Mesothelial cell of epicardium (in vitro differentiated cells): Measurements from ENCODE around the gene TMEM229A. TPM values are rescaled to one million over a fixed set of nuclear protein-coding genes. Genes with fewer than 3 reads are reported as not detected.
"Not testable (repeated sequence)": the region's sequence is repeated elsewhere in the genome, so short reads cannot be mapped to it uniquely, and the experiment has no call there.

Experiments used
- DNase-seq, 2 experiments: peaks; one replicate each; pipeline ENCODE4 v3.0.0; 2021; ENCODE audit warnings: low spot score in 2 of 2; ENCODE audit not compliant: unreplicated experiment in 2 of 2
- H3K27ac Mint-ChIP-seq: 2 replicates; pipeline ENCODE4 v1.8.0; 2021; ENCODE audit warnings: mixed read lengths
- H3K27me3 Mint-ChIP-seq: 2 replicates; pipeline ENCODE4 v1.8.0; 2021; ENCODE audit warnings: low read depth, mixed read lengths
- H3K36me3 Mint-ChIP-seq: 2 replicates; pipeline ENCODE4 v1.8.0; 2021; ENCODE audit warnings: mixed read lengths
- H3K4me1 Mint-ChIP-seq: 2 replicates; pipeline ENCODE4 v1.8.0; 2021; ENCODE audit warnings: mixed read lengths
- H3K4me3 Mint-ChIP-seq: 2 replicates; pipeline ENCODE4 v1.8.0; 2021; ENCODE audit warnings: mild to moderate bottlenecking, moderate library complexity, mixed read lengths
- H3K9me3 Mint-ChIP-seq: 2 replicates; pipeline ENCODE4 v1.8.0; 2021; ENCODE audit warnings: mixed read lengths
- total RNA-seq: library from RNA; stranded (reverse); gene quantifications from 3 replicates; pipeline ENCODE4 v1.2.1, GENCODE V29; 2021
- TF ChIP-seq, protein P1 (sequence below): fragments of 200-600 bp; sonication (generic); IDR thresholded peaks from one replicate; pipeline ENCODE4 v1.5.0; 2021; ENCODE audit warnings: antibody characterized with exemption; ENCODE audit not compliant: unreplicated experiment

Gene TMEM229A
- total RNA-seq, 1 donor from 2014 or later, result 0.69 TPM

DNA sequence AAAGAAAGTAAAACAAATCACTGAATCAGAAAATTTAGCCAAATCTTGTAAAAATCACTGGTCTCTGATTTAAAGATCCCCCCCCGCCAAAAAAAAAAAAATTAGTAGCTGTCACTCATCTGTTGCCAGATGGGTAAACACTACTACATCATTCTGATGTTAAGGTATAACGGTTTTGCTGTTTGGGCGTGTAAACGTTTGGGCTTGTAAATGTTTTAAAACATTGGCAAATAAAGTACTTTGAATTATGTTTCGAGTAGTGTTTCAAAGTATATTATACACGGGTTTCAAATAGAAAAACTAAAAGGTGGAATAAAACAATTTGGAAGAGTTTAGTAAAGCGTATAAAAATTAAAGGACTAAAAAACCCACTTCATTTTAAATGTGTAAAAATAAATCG, 1.5 kb downstream of the TMEM229A start:
- DNase-seq, result no peak
- Mint-ChIP-seq H3K9me3 (no peaks in the 10 kb centered on the region), H3K4me3 (peak overlapping the region; percentile 80), H3K4me1 (peaks cover 15% of the 10 kb centered on the region), H3K36me3 (no peaks in the 10 kb centered on the region), H3K27ac (no peak overlapping the region), H3K27me3 (peaks cover 55% of the 10 kb centered on the region)
- TF ChIP-seq, protein P1, sequence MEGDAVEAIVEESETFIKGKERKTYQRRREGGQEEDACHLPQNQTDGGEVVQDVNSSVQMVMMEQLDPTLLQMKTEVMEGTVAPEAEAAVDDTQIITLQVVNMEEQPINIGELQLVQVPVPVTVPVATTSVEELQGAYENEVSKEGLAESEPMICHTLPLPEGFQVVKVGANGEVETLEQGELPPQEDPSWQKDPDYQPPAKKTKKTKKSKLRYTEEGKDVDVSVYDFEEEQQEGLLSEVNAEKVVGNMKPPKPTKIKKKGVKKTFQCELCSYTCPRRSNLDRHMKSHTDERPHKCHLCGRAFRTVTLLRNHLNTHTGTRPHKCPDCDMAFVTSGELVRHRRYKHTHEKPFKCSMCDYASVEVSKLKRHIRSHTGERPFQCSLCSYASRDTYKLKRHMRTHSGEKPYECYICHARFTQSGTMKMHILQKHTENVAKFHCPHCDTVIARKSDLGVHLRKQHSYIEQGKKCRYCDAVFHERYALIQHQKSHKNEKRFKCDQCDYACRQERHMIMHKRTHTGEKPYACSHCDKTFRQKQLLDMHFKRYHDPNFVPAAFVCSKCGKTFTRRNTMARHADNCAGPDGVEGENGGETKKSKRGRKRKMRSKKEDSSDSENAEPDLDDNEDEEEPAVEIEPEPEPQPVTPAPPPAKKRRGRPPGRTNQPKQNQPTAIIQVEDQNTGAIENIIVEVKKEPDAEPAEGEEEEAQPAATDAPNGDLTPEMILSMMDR, result no peak

GRCh38 chr7:124030964-124031363, 1.9 kb downstream of the TMEM229A start:
- H3K36me3 Mint-ChIP-seq, result no peaks in the 10 kb centered on the region
- no peak overlapping the region for H3K27ac Mint-ChIP-seq
- H3K27me3 Mint-ChIP-seq, result peaks cover 50% of the 10 kb centered on the region
- TF ChIP-seq, protein P1, result no peak
- H3K4me3 Mint-ChIP-seq, result no peak overlapping the region
- H3K4me1 Mint-ChIP-seq, result peaks cover 15% of the 10 kb centered on the region
- DNase-seq, result no peak
- H3K9me3 Mint-ChIP-seq, result no peaks in the 10 kb centered on the region

GRCh38 chr7:124029396-124030188, 3.3 kb downstream of the TMEM229A start:
- no peaks in the 10 kb centered on the region for H3K36me3 Mint-ChIP-seq
- peaks cover 40% of the 10 kb centered on the region for H3K27me3 Mint-ChIP-seq
- TF ChIP-seq, protein P1, result no peak
- no peak overlapping the region for H3K27ac Mint-ChIP-seq
- H3K4me1 Mint-ChIP-seq, result peaks cover 15% of the 10 kb centered on the region
- H3K4me3 Mint-ChIP-seq, result no peak overlapping the region
- DNase-seq, result no peak
- no peaks in the 10 kb centered on the region for H3K9me3 Mint-ChIP-seq

- TF ChIP-seq, protein P1, result no peak
- H3K27ac Mint-ChIP-seq, result no peak overlapping the region
- H3K9me3 Mint-ChIP-seq, result no peaks in the 10 kb centered on the region
- H3K4me3 Mint-ChIP-seq, result no peak overlapping the region
- peaks cover 23% of the 10 kb centered on the region for H3K27me3 Mint-ChIP-seq
- DNase-seq, result no peak
- H3K4me1 Mint-ChIP-seq, result peaks cover 13% of the 10 kb centered on the region
- H3K36me3 Mint-ChIP-seq, result no peaks in the 10 kb centered on the region
These were observed 5.6 kb downstream of the TMEM229A start for GRCh38 chr7:124027236-124027635.

- H3K9me3 Mint-ChIP-seq, H3K27ac Mint-ChIP-seq, H3K36me3 Mint-ChIP-seq, H3K27me3 Mint-ChIP-seq, DNase-seq, H3K4me1 Mint-ChIP-seq, H3K4me3 Mint-ChIP-seq: not testable (repeated sequence)
These were observed 8.5 kb downstream of the TMEM229A start for GRCh38 chr7:124024329-124024728.

GRCh38 chr7:124022551-124022950, 10.3 kb downstream of the TMEM229A start:
- H3K4me1 Mint-ChIP-seq, result no peaks in the 10 kb centered on the region
- no peaks in the 10 kb centered on the region for H3K36me3 Mint-ChIP-seq
- TF ChIP-seq, protein P1, result no peak
- no peak overlapping the region for H3K27ac Mint-ChIP-seq
- H3K27me3 Mint-ChIP-seq, result no peaks in the 10 kb centered on the region
- H3K9me3 Mint-ChIP-seq, result no peaks in the 10 kb centered on the region
- no peak for DNase-seq
- no peak overlapping the region for H3K4me3 Mint-ChIP-seq
